Epidermal melanocyte (primary cell): ENCODE data around the gene GAS7.

Experiments
- DNase-seq: peaks from one replicate; pipeline ENCODE4 v3.0.0; 2011; ENCODE audit warnings: low spot score; ENCODE audit not compliant: insufficient read length

The GAS7 gene

GRCh38 chr17:10200645-10201044 lies 2.2 kb upstream of the GAS7 start:
- DNase-seq: no peak

GRCh38 chr17:10200016-10200415 lies 1.6 kb upstream of the GAS7 start:
- DNase-seq: no peak

- no peak for DNase-seq
Observed at GRCh38 chr17:10197721-10198508, 491 bp downstream of the GAS7 start.

GRCh38 chr17:10197362-10197720 lies 1.1 kb downstream of the GAS7 start:
- DNase-seq: no peak

- no peak for DNase-seq
Observed at GRCh38 chr17:10196941-10197340, 1.5 kb downstream of the GAS7 start.

GRCh38 chr17:10196384-10196895 lies 2.0 kb downstream of the GAS7 start:
- no peak for DNase-seq

GRCh38 chr17:10195090-10195805 lies 3.2 kb downstream of the GAS7 start:
- DNase-seq: no peak

GRCh38 chr17:10193632-10194031 lies 4.8 kb downstream of the GAS7 start:
- DNase-seq: no peak

GRCh38 chr17:10192972-10193371 lies 5.4 kb downstream of the GAS7 start:
- no peak for DNase-seq

- no peak for DNase-seq
Observed at GRCh38 chr17:10192461-10192860, 5.9 kb downstream of the GAS7 start.

- no peak for DNase-seq
Observed at GRCh38 chr17:10187456-10187855, 10.9 kb downstream of the GAS7 start.

- no peak for DNase-seq
Observed at GRCh38 chr17:10186771-10187410, 11.5 kb downstream of the GAS7 start.

- DNase-seq: no peak
Observed at GRCh38 chr17:10183931-10184930, 14.2 kb downstream of the GAS7 start.

- DNase-seq: no peak
Observed at GRCh38 chr17:10182785-10183184, 15.6 kb downstream of the GAS7 start.

GRCh38 chr17:10178506-10178991 lies 19.9 kb downstream of the GAS7 start:
- DNase-seq: no peak

- no peak for DNase-seq
Observed at GRCh38 chr17:10177913-10178505, 20.4 kb downstream of the GAS7 start.

- DNase-seq: no peak
Observed at GRCh38 chr17:10177131-10177912, 21.1 kb downstream of the GAS7 start.

GRCh38 chr17:10173913-10174312 lies 24.5 kb downstream of the GAS7 start:
- no peak for DNase-seq

GRCh38 chr17:10172778-10173177 lies 25.6 kb downstream of the GAS7 start:
- DNase-seq: no peak
